Esophagus squamous epithelium (tissue), 5 donors: ENCODE results near the gene ASF1A. TPM values are rescaled to one million over a fixed set of nuclear protein-coding genes. Genes with fewer than 3 reads are reported as not detected.

Experiments used
- DNase-seq: peaks from one replicate; lab custom pipeline; 2025; lab: John Stamatoyannopoulos, UW
- H3K27ac ChIP-seq, 4 donors: fragments of 200-600 bp; sonication (generic); one replicate each; pipeline ENCODE4 v1.5.1; 2016 to 2019; ENCODE audit warnings: mild to moderate bottlenecking in 1 of 4
- H3K27me3 ChIP-seq, 4 donors: fragments of 200-600 bp; sonication (generic); 1 replicate in 3 of 4; 2 replicates in 1 of 4; pipeline versions ENCODE4 v1.5.1 to v1.6.0; 2017 to 2021; ENCODE audit warnings: antibody characterized with exemption in 1 of 4
- H3K36me3 ChIP-seq, 3 donors: fragments of 200-600 bp; sonication (generic); one replicate each; pipeline ENCODE4 v1.5.1; 2016 to 2019
- H3K4me1 ChIP-seq, 3 donors: fragments of 200-600 bp; sonication (generic); one replicate each; pipeline ENCODE4 v1.5.1; 2017 to 2019
- H3K4me3 ChIP-seq, 4 donors: fragments of 200-600 bp; sonication (generic); 1 replicate in 3 of 4; 2 replicates in 1 of 4; pipeline ENCODE4 v1.5.1; 2016 to 2019; ENCODE audit warnings: mild to moderate bottlenecking in 2 of 4, moderate library complexity in 1 of 4
- H3K9me3 ChIP-seq, 3 donors: fragments of 200-600 bp; sonication (generic); one replicate each; pipeline ENCODE4 v1.5.1; 2016 to 2019
- CTCF ChIP-seq, 6 experiments: fragments of 450-650 bp in 4 of 6; fragments of 200-600 bp in 2 of 6; sonication (generic) in 2 of 6; IDR thresholded peaks; one replicate each; pipeline ENCODE4 v1.5.1; 2016 to 2019; ENCODE audit warnings: antibody characterized with exemption in 6 of 6, mild to moderate bottlenecking in 4 of 6, moderate library complexity in 4 of 6
- POLR2A ChIP-seq, 4 donors: fragments of 450-650 bp; IDR thresholded peaks; one replicate each; pipeline ENCODE4 v1.6.1; 2017; ENCODE audit warnings: antibody characterized with exemption in 4 of 4, mild to moderate bottlenecking in 4 of 4, moderate library complexity in 3 of 4
- WGBS, 2 donors: methylation state at CpG; one replicate each; pipeline ENCODE4 v1.1.5; 2018; 5-methylcytosine and 5-hydroxymethylcytosine counted together
- intact Hi-C: fragments of 100-400 bp; cut with DNase I; formaldehyde crosslinking; loops from one replicate; pipeline ENCODE4 v1.15.0; 2022
- total RNA-seq, 4 donors: library from RNA; depleted of rRNA; stranded (reverse); fragments of >200 nt; gene quantifications; one replicate each; pipeline ENCODE4 v1.1.0, GENCODE V29; 2016
- donor health status: DM: yes; HTN: yes; CAD: no.

ASF1A gene
- total RNA-seq, 4 donors from 2014 or later: 10.0 to 16.5 (median 11.9) TPM

- H3K9me3 ChIP-seq: no peaks in the 10 kb centered on the region
- H3K4me3 ChIP-seq: no peak overlapping the region
- TF ChIP-seq POLR2A (IDR thresholded peaks at IDR 0.05) (no peak), CTCF (IDR thresholded peaks at IDR 0.05) (no peak)
- peaks cover 0 to 20% (median 0%) of the 10 kb centered on the region in 3 donors for H3K36me3 ChIP-seq
- 90 to 92% methylated on average over 1 of the region's 1 CpG for WGBS, 2 donors
- no peak for DNase-seq
- intact Hi-C loops: no loop called here
- H3K27ac ChIP-seq: no peak overlapping the region
- peaks cover 0 to 19% (median 9%) of the 10 kb centered on the region in 3 donors for H3K4me1 ChIP-seq
- H3K27me3 ChIP-seq: no peaks in the 10 kb centered on the region
Observed at GRCh38 chr6:118860363-118860762, 33.6 kb upstream of the ASF1A start.

GRCh38 chr6:118860880-118861279 is 33.1 kb upstream of the ASF1A start:
- Histone ChIP-seq H3K4me1 (peaks cover 0 to 14% (median 12%) of the 10 kb centered on the region in 3 donors), H3K4me3 (no peak overlapping the region), H3K27ac (no peak overlapping the region), H3K9me3 (no peaks in the 10 kb centered on the region), H3K36me3 (peaks cover 0 to 20% (median 0%) of the 10 kb centered on the region in 3 donors), H3K27me3 (no peaks in the 10 kb centered on the region)
- DNase-seq: no peak
- WGBS, 2 donors: 93 to 95% methylated on average over 3 to 9 of the region's 10 CpGs
- intact Hi-C loops: no loop called here
- no peak for TF ChIP-seq POLR2A (IDR thresholded peaks at IDR 0.05)
- no peak for TF ChIP-seq CTCF (IDR thresholded peaks at IDR 0.05)

- 93% methylated on average over 3 to 4 of the region's 4 CpGs for WGBS, 2 donors
- intact Hi-C loops: no loop called here
Observed at GRCh38 chr6:118862443-118862842, 31.5 kb upstream of the ASF1A start.

GRCh38 chr6:118864341-118865099 is 29.4 kb upstream of the ASF1A start:
- no peak overlapping the region for H3K27ac ChIP-seq
- 38 to 46% methylated on average over 7 of the region's 7 CpGs for WGBS, 2 donors
- intact Hi-C loops: no loop called here

More at GRCh38 chr6:118862443-118862842, 31.5 kb upstream of the ASF1A start:
- Histone ChIP-seq H3K27ac (no peak overlapping the region), H3K4me1 (peaks cover 0 to 14% (median 12%) of the 10 kb centered on the region in 3 donors), H3K36me3 (peaks cover 0 to 20% (median 0%) of the 10 kb centered on the region in 3 donors), H3K27me3 (no peaks in the 10 kb centered on the region), H3K9me3 (no peaks in the 10 kb centered on the region), H3K4me3 (no peak overlapping the region)
- DNase-seq: no peak
- TF ChIP-seq POLR2A (IDR thresholded peaks at IDR 0.05) (no peak), CTCF (IDR thresholded peaks at IDR 0.05) (no peak)

More at GRCh38 chr6:118864341-118865099, 29.4 kb upstream of the ASF1A start:
- Histone ChIP-seq H3K36me3 (peaks cover 0 to 20% (median 0%) of the 10 kb centered on the region in 3 donors), H3K4me1 (peaks cover 0 to 14% (median 12%) of the 10 kb centered on the region in 3 donors), H3K4me3 (no peak overlapping the region), H3K9me3 (no peaks in the 10 kb centered on the region), H3K27me3 (no peaks in the 10 kb centered on the region)
- TF ChIP-seq POLR2A (IDR thresholded peaks at IDR 0.05) (no peak), CTCF (IDR thresholded peaks at IDR 0.05) (no peak)
- DNase-seq: no peak
